GM04503 (cell line): ENCODE measurements around the gene CRYGD.

Experiments used
- DNase-seq: peaks from one replicate; pipeline ENCODE4 v3.0.0-alpha.2; 2012; ENCODE audit warnings: low read depth

The CRYGD gene

DNA sequence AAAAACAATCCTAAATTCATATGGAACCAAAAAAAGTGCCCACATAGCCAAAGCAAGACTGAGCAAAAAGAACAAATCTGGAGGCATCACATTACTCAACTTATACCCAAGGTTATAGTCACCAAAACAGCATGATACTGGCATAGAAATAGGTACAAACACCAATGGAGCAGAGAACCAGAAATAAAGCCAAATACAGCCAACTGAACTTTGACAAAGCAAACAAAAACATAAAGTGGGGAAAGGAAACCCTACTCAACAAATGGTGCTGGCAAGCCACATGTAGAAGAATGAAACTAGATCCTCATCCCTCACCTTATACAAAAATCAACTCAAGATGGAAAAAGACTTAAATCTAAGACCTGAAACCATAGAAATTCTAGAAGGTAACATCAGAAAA lies 40.5 kb downstream of the CRYGD start:
- no peak for DNase-seq

DNA sequence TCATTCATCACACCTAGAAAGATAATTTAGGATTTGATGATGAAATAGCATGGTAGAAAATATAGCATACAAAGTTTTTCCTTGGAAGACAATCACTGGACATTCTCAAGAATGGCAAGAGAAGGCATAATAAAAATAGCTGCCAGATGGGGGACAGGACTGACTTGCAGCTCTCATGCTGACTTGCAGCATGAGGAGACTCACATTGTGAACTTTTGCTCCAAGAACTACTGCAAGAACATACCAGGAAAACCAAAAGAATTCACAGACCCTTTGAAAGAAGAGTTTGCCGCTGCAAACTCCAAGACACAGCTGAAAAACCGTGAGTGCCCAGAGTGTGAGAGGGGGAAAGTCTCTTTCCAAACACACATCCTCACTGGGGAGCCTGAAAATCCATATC lies 47.0 kb downstream of the CRYGD start:
- no peak for DNase-seq

DNA sequence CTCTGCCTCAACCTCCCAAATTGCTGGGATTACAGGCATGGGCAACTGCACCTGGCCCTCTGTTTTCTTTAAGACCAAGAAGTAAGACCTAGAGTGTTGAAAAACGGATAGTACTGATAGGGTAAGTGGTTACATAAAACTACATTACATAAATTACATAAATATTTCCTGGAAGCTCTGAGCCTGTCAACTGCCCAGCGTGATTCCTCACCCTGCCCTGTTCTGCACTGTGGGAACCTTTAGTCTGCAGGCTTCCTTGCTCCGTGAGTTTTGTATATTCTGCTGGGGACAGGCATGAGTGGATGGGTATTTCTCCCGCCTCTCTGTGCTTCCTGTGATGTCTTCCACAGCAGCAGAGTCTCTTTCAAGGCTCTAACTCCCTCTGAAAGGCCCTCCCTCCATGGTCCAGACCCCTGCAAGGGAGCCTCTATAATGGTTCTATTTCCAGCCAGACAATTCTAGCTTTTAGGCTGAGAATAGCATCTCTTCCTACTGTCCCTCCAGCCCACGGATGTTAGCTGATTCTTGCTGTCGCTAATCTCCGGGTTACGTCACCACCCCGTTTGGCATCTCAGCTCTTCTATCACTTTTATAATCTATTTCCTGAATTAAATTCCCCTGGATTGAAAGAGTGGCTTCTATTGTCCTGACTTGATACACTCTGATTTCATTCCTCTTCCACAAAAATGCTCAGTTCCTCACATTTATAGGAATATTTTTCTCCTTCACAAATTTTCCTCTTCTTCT lies 49.5 kb downstream of the CRYGD start:
- DNase-seq, result no peak

DNA sequence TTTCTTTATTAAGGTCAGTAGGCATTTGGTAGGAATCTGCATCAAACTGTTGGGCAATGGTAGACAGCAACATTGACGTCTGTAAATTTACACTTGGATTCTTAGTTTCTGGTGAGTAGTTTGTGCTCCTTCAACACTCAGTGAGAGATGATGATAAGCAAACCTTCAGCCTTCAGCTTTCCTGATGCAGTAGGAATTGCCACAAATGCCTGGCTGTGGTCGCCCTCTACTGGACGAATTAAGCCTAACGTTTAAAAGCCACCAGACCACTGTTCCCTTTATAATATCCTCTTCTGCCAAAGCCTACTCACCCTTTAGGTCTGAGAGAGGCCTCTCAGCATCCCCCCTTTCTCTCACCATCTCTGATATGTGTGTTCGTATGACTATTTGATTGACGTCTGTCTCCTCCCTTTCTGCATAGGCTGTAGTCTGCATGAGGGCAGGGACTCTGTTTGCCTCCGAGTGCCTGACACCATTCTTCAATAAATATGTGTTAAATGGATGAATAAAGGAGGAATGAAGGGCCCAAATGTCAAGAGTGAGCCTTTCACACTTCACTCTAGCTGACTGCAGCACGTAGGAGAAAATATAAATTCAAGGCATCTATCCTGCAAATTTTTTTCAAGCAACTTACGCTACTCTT lies 52.0 kb downstream of the CRYGD start:
- no peak for DNase-seq
